GM18499 (cell line): Measurements from ENCODE around the gene CACNA1G.

Experiments
- ATAC-seq: cut with Tn5 transposase; IDR thresholded peaks from one replicate; pipeline ENCODE4 v1.9.1; 2021; ENCODE audit warnings: moderate number of reproducible peaks; ENCODE audit not compliant: insufficient read depth, unreplicated experiment

Gene CACNA1G

GRCh38 chr17:50585346-50585745, 24.8 kb downstream of the CACNA1G start:
- ATAC-seq = no peak

GRCh38 chr17:50585891-50586290, 25.4 kb downstream of the CACNA1G start:
- ATAC-seq = no peak

GRCh38 chr17:50586421-50587247, 26.1 kb downstream of the CACNA1G start:
- no peak for ATAC-seq

DNA sequence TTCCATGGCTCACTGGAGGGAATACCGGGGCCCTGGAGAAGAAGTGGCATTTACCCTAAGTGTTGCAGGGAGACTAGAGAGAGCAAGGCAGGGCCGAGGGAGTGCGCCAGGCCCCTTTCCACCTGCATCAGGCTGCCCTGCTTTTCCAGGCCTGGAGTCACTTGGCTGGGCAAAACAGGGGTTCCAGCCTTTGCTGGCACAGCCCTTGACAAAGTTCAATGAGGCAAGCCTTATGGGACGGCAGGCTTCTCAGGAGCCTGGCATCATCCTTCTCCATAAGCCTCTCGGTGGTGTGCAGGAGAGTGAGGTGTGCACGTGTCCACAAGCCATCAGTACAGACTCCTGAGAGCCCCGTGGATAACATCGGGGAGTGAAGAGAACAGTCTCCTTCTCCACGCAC, 27.1 kb downstream of the CACNA1G start:
- ATAC-seq = no peak

DNA sequence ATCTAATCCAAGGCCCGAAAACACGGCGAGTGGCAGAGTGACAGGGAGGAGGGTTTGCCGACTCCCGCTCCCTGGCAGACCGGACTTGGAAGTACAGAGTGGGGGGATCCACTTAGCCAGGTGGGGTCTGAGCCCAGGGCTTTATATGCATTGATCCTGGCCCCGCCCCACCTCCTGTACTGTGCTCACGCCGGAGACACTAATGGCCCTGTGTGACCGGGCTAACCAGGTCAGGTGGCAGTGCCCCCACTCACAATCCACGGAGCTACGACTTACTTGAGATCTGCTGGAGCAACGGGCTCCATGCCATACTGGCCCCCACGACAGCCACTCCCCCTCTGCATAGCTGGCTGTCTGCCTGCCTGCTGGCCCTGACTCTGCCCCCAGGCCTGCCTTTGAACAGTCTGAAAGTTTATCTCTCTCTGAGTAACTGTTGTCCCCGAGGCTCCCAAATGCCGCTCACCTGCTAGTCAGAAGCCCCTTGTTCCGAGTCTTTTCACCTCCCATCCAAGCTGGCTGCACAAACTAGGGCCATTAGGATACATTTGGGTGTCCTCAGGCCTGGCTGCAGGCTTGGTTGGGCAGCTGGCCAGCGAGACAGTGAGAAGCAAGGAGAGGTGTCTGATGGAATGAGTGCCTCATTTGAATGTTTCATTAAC, 28.0 kb downstream of the CACNA1G start:
- no peak for ATAC-seq

GRCh38 chr17:50589095-50589705, 28.7 kb downstream of the CACNA1G start:
- ATAC-seq = no peak

DNA sequence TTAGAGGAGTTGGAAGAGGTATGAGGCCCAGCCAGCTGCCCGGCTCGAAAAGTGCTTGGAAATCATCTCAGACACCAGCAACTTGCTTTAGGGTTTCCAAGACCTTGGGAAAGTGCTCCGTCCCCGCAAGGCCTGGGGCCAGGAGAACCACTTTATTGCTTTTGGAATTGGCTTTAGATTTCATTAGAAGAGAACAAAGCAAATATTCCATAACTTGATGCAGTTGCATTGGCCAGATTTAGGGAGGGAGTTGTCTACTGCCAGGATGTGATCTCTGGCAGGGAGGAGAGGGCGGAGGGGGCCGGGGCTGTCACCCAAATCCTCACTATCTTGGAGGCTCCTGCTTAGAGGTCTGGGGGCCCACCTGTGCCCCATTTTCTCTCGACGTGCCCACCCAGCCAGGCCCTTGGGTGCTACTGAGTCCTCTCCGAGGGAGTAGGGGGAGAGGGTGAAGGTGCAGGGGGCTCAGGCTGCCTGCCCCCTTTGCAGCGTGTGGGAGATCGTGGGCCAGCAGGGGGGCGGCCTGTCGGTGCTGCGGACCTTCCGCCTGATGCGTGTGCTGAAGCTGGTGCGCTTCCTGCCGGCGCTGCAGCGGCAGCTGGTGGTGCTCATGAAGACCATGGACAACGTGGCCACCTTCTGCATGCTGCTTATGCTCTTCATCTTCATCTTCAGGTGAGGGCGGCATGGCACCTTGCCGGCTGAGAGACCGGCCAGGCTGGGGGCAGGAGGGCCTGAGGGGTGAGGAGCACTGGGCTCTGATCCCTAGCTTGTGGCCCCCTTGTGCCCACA, 30.6 kb downstream of the CACNA1G start:
- ATAC-seq = no peak

DNA sequence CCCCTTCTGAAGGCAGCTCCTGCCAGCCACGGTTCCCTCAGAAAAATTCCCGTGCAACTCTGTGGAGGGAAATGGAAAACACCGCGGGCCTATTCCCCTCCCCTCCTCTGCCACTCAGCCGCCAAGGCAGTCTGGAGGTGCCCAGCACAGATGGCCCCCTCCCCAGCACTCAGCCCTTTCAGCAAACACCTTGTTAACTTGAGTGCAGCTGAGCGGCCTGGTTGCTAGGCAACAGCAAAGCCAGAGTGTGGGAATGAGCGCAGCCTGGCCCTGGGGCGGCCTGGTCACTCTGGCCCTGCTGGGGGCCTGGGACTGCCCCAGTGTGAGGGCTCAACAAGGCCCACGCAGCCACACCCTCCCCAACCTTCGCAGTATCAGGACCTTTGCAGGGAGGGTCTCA, 32.8 kb downstream of the CACNA1G start:
- ATAC-seq = no peak

DNA sequence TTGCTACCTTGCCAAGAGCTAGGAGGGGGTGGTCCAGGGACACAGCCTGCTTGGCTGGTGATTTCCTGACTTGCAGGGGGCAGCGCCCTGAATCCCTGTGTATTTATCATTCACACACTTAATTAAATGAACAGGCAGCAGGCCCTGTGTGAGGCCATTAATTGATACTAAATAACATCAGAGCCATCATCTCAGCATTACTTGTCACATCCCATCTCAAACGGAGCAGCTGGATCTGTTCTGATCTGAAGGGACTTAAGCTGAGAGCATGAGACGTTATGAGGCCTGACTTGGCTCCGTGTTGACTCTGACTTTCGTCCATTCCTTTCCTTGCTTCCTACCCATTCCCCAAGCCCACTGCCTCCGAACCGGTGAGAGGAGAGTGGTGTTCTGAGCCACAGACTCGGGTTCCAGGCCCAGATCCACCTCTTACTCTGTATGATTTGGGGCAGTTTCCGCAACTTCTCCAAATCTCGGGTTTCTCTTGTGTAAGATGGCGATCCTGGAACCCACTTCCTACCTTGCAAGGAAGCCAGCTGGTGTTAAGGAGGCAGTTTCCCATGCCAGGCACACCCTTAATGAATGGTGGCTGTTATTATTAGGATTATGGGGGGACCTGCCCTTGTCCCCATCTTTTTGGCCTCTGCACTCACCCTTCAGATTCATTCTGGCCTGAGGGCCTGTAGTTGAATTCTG, 33.8 kb downstream of the CACNA1G start:
- no peak for ATAC-seq

GRCh38 chr17:50594892-50595291, 34.4 kb downstream of the CACNA1G start:
- ATAC-seq = no peak

DNA sequence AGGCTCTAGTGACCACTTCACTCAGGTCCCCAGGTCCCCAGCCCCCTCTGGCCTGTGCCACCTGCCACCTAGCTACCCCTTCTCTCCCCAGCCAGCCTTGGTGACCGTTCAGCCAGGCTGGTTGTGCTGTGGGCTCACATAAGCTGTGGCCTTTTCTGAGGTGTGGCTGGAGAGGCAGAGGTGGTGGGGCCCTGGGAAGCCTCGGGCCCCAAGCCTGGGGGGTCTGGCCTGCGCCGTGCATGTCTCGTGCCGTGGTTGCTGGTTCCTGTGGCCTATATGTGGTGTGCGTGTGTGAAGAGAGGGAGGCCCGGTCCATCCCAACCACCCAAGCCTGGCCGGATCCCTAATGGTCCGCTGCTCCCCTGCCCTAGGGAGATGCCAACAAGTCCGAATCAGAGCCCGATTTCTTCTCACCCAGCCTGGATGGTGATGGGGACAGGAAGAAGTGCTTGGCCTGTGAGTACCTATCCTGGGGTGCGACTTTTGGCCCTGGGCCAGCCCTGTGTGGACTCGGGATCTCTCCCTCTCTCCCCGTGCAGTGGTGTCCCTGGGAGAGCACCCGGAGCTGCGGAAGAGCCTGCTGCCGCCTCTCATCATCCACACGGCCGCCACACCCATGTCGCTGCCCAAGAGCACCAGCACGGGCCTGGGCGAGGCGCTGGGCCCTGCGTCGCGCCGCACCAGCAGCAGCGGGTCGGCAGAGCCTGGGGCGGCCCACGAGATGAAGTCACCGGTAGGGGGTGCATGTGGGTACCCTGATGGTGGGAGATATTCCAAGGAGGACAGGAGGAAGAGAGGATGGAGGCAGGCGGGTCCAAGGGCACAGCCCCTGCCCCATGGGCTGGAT, 35.9 kb downstream of the CACNA1G start:
- ATAC-seq = no peak

- no peak for ATAC-seq
Measured at GRCh38 chr17:50598487-50598886, 38.0 kb downstream of the CACNA1G start.

DNA sequence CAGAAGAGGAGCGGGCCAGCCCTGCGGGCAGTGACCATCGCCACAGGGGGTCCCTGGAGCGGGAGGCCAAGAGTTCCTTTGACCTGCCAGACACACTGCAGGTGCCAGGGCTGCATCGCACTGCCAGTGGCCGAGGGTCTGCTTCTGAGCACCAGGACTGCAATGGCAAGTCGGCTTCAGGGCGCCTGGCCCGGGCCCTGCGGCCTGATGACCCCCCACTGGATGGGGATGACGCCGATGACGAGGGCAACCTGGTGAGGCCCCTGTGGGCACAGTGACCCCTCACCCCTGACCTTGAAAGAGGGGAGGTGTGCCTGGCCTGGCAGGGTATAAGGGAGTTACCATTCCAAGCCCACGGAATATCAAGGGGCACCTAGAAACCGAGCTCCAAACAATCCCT, 39.1 kb downstream of the CACNA1G start:
- no peak for ATAC-seq

GRCh38 chr17:50601823-50602375, 41.4 kb downstream of the CACNA1G start:
- ATAC-seq = no peak

- no peak for ATAC-seq
Measured at GRCh38 chr17:50602836-50603235, 42.3 kb downstream of the CACNA1G start.

DNA sequence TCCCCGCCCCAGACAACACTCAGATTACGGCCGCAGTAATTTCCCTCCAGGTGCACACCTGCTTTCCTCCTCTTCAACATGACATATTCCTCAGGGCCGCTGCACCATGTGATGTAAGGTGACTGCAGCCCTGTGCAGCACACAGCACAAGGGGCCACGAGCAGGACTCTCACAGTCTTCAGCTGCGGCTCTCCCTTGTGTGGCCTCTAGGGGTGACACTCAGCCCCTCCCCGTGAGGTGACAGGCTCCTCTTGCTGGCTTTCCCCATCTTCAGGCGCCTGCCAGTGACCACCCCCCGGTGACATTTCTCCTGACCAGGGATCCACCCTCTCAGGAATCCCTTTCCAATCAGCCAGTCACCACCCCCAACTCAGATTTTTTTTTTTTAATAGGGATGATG, 42.8 kb downstream of the CACNA1G start:
- no peak for ATAC-seq

- no peak for ATAC-seq
Measured at GRCh38 chr17:50604513-50604912, 44.0 kb downstream of the CACNA1G start.

DNA sequence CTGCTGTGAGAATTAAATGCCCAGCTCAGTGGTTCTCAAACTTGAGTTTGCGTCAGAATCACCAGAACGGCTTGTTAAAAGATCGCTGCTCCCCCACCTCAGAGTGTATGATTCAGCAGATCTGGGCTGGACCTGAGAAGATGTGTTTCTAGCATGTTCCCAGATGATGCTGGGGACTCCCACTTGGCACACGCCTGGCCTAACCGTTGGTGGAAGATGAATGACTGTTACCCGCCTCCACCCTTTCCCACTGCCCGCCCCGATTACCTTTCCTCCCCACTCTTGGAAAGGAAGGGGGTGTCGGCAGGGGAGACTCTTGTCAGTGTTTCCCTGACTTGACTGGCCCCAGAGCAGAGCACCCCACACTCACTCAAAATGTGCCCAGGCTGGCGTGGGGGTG, 44.9 kb downstream of the CACNA1G start:
- no peak for ATAC-seq
